Left hindlimb (tissue), 1 donor: ENCODE results near the gene DPP7.
"Not testable (repeated sequence)": the region's sequence is repeated elsewhere in the genome, so short reads cannot be mapped to it uniquely, and the experiment has no call there.

Experiments
- DNase-seq: peaks from one replicate; pipeline ENCODE4 v3.0.0-alpha.2; 2018

DPP7 gene

DNA sequence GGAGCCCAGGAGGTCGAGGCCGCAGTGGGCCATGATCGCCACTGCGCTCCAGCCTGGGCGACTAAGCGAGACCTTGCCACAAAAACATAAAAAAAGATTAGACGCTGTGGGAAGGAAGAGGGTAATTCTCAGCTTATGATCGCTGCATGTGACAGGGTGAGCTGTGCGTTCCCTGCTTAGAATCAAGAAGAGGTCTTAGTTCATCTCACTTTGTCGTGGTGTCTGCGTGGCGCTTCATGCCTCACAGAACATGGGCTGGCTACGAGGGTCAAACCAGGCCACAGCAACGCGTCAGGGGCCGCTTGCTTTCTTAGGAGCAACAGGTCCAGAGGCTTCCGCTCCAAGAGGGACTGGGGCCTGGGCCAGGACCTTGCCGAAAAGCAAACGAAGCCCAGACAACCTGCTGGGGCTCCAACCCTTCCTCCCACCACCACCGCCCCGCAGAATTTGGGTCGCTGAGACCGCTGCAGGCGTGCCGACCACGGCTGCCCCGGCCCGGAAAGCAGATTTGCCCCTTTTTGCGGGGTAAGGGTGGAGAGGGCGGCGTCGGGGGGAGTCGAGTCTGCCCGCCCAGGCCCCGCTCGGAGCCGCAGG, 14.4 kb upstream of the DPP7 start:
- no peak for DNase-seq

DNA sequence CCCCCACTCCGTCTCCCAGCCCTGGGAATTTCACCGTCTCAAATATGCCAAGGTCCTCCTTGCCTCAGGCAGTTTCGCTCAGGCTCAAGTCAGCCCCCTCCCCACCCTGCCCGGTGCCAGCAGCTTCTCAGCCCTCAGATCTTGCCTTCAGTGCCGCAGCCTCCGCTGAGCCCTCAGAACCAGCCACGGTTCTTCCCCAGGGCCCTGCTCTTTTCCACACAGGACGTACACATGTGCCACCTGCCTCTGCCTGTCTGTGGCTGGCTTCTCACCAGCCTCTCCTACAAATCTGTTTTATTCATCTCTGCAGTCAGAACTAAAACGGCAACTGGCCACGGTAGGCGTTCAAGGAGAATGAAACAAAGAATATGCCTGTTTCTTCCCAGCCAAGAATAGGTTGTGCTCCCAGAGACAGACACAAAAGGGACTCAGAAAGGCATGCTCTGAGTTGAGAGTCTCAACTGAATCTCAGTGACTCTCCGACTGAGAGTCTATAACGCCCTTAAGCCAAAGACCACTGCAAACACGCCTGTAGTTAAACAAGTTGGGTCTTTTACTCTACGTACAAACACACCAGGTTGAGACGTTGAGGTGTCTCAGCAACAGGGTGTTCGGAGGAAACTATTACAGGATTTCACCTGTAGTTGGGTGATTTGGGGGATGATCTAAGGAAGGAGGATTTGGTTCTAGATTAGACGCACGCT, 13.8 kb upstream of the DPP7 start:
- DNase-seq: no peak

DNA sequence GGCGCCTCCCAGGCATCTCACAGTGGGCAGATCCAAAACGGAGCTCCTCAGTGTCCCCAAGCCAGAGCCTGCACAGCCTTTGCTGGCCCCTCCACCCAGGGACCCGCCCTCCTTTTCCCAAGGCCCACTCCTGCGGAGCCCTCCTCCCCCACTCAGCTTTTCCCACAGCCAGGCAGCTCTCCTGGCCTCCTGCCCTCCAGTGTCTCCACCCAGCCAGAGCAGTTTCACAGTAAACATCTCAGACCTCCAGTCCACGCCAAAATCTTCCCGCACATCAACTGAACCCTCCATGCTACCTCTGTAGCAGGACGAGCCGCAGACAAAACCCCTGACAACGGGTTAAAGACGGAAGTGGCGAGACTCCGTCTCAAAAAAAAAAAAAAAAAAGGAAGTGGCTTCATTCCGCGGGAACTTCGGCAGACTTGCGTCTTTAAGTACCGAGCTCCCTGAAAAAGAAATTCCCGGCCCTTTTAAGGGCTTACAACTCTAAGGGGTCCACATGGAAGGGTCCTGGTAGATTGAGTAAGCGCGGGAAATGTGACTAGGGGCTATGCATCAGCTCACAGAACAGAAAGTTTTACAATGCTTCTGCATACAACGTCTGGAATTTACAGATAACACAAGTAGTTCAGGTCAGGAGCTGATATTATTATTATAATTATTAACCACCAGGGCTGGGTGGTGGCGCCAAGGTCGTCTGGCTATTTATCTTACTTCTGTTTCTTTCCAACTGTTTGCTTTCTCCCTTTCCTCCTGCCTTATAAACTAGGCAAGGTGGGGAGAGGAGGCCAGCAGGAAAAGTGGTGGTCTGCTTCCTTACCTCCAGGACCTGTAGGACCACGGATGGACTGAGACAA, 13.0 kb upstream of the DPP7 start:
- peak; percentile 23 for DNase-seq

DNA sequence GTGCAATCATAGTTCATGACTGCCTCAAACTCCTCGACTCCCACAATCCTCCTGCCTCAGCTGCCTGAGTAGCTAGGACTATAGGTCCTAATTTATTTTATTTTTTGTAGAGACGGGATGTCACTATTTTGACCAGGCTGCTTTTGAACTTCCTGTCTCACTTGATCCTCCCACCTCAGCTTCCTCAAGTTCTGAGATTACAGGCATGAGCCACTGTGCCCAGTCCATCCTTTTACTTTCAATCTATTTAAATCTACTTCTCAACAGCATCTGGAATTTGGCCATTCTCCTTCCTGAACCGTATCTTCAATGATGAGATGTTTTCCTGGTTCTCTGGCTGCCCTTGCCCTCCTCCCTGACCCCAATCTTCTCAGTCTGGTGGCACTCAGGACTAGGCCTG, 12.3 kb upstream of the DPP7 start:
- no peak for DNase-seq

DNA sequence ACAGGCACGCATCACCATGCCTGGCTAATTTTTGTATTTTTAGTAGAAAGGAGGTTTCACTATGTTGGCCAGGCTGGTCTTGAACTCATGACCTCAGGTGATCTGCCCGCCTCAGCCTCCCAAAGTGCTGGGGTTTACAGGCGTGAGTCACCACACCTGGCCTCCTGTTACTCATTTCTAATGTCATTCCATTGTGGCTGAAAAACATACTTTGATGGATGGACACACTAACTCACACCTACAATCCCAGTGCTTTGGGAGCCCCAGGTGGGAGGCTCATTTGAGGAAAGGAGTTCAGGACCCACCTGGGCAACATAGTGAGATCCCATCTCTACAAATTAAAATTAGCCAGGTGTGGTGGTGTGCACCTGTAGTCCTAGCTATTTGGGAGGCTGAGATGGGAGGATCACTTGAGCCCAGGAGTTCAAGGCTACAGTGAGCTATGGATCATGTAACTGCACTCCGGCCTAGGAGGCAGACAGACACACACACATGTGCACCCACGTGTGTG, 9.5 kb upstream of the DPP7 start:
- not testable (repeated sequence) for DNase-seq

DNA sequence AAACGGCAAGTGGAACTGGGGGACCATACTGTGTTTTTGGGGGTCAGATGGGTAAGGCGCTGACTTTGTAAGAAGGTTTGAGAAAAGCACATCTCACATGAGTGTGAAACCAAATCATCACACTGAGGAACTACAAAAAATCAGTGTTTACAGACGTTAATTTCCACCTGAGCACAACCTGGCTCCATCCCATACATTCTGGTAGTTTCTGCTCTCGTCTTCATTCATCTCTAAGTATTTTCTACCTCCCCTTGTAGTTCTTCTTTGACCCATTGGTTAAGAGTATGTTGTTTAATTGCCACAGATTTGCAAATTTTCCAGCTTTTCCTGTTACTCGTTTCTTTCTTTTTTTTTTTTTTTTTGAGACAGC, 8.9 kb upstream of the DPP7 start:
- no peak for DNase-seq

DNA sequence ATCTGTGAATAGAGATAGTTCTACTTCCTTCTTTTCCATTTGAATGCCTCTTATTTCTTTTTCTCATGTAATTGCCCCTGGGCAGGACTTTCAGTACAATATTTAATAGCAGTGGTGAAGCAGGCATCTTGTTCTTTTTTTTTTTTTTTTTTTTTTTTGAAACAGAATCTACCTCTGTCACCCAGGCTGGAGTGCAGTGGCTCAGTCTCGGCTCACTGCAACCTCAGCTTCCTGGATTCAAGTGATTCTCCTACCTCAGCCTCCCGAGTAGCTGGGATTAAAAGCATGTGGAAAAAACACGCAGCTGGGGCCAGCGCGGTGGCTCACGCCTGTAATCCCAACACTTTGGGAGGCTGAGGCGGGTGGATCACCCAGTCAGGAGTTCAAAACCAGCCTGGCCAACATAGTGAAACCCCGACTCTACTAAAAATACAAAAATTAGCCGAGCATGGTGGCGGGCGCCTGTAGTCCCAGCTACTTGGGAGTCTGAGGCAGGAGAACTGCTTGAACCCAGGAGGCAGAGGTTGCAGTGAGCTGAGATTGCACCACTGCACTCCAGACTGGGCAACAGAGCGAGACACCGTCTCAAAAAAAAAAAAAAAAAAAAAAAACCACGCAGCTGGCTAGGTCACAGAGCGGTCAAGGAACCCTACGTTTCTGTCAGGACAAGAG, 8.4 kb upstream of the DPP7 start:
- DNase-seq: not testable (repeated sequence)

DNA sequence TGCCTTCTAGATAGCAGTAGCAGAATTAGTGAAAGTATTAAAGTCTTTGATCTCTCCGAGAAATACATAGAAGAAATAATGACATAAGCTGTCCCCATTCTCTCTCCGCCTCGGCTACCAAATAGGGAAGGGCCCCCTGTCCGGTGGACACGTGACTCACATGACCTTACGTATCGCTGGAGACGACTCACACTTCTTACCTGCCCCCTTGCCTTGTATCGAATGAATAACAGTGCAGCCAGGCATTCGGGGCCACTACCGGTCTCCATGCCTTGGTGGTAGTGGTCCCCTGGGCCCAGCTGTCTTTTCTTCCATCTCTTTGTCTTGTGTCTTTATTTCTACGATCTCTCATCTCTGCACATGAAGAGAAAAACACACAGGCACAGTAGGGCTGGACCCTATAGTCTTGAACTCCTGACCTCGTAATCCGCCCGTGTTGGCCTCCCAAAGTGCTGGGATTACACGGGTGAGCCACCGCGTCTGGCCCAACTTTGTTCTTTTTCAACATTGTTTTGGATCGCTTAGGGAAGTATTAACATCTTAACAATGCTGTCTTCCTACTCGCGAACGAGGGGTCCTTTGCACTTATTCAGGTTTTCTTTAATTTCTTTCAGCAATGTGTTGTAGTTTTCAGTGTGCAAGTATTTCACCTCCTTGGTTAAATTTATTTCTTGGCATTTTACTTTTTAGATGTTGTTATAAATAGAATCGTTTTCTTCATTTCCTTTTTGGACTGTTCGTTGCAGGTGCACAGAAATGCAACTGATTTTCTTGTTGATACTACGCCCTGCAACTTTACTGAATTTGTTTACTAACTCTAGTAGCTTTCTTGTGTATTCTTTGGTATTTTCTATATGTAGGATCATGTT, 7.6 kb upstream of the DPP7 start:
- peak; percentile 2 for DNase-seq

DNA sequence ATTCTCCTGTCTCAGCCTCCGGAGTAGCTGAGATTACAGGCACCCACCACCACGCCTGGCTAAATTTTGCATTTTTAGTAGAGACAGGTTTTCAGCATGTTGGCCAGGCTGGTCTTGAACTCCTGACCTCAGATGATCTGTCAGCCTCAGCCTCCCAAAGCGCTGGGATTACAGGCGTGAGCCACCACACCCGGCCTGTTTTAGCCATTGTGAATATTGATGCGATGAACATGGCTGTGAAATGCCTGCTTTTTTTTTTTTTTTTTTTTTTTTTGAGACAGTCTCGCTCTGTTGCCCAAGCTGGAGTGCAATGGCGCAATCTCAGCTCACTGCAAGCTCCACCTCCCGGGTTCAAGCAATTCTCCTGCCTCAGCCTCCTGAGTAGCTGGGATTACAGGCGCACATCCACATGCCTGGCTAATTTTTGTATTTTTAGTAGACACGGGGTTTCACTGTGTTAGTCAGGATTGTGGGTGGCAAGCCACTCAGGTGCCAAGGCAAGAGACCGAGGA, 3.6 kb upstream of the DPP7 start:
- DNase-seq: not testable (repeated sequence)

DNA sequence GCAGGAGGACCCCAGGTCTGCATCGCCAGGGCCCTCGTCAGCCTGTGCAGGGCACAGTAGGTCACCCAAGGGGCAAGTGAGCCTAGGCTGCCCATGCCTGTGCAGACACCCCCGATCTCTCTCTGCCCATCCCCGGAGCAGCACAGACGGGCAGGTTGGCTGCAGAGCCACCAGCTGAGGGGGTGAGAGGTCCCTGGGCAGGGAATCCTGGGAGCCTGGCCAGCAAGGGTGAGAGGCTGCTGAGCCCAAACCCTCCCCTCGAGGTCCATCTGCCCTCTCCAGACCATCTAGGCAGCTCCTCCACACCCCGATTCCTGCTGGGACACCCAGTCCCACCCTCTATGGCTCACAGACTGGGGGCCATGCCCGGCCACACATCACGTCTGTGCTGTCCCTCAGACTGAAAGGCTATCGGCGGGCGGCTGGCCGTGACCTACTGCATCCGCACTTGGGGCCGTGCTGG, 2.8 kb upstream of the DPP7 start:
- no peak for DNase-seq

DNA sequence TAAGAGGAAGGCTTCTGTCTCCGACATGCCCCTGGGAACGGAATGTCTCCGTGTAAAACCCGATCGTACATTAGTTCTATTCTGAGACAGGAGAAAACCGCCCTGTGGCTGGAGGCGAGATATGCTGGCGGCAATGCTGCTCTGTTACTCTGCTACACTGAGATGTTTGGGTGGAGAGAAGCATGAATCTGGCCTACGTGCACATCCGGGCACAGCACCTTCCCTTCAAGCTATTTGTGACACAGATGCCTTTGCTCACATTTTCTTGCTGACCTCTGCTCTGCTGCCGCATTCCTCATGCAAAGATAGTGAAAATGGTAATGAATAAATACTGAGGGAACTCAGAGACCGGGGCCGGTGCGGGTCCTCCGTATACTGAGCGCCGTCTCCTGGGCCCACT, 2.2 kb upstream of the DPP7 start:
- DNase-seq: no peak

DNA sequence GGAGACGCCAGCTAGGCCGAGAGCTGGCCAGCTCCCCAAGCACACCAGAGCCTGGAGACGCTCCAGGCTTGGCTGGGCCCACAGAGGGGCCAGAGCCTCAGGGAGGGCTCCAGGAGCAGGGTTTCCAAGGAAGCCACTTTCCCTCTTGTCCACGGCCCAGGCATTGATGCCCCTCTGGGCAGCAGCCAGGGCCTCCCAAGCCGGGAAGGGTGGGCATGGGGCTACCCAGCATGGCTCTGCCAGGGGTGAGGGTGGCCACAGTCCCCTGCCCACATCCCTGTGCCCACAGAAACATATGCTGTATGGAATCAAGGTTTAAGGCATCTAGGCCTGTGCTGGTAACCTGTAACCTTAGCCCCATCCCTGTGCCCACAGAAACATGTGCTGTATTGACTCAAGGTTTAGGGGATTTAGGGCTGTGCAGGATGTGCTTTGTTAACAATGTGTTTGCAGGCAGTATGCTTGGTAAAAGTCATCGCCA, 1.5 kb upstream of the DPP7 start:
- no peak for DNase-seq

DNA sequence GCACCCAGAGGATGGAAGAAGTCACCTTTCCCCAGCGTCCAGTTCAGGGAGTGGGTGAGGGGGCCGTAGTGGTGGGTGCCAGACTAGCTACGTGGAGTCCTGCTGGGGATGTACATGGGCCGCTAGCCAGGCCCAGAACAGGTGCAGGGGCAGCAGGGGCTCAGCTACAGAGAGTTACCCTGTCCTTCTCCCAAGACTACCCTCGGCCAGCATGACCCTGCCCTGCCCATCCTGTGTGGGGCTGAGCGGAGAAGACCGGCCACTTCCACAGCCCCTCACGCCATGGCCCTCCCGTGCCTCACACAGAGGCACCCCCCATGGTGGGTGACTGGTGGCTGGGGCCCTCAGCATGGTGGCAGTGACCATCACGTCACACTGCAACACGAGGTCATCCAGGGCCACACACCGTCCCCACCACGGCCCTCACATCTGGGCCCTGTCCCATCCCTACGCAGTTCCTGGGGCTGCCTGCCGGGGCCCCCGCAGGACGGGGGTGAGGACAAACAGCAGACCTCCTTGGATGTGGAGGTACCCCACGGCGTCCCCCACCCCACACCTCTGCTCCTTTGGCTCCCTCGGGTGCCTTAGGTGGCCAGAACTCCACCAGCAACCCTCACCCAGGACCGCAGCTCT, 977 bp upstream of the DPP7 start:
- DNase-seq: no peak

DNA sequence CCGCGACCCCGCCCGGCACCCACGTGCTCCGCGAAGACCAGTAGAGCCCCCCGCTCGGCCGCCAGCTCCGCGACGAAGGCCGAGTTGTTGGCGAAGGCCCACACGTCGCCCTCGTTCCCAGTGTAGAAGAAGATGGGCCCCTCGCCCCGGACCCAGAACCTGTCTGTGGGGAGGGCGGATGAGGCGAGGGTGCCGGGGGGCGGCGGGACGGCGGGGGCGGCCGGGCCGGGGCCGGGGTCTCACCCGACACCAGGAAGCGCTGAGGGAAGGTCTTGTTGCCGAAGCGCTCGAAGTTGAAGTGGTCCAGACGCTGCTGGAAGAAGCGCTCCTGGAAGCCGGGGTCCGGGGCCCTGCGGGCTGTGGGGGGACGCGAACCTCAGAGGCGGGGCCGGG, 317 bp downstream of the DPP7 start:
- DNase-seq: no peak

DNA sequence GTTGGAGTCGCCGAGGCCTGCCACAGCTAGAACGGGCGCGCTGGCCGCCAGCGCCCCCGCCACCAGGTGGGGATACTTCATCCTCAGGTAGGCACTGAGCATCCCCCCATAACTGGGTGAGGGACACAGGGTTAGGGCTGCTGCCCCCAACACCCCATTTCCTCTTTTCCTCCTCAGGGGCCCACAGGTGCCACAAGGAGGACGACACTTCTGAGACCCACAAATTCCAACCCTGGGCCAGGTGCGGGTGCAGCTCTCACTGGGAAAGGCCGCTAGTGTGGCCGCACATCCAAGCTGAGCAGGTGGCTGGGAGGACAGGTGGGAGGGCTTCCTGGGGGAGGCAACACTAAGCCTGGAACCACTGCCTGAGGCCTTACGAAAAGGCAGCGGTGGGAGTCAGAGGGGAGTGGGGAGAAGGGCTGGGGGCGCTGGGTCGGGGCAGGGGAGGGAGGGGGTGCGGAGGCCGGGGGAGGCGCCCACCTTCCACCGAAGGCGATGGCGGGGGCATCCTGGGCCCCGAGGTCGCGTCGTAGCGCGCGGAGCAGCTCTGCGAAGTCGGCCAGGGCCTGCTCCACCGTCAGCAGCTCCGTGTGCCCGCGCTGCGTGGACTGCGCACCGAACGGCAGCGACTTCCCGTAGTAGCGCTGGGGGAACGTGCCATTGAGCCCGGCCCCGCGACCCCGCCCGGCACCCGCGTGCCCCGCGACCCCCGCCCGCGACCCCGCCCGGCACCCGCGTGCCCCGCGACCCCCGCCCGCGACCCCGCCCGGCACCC, 961 bp downstream of the DPP7 start:
- DNase-seq: no peak

DNA sequence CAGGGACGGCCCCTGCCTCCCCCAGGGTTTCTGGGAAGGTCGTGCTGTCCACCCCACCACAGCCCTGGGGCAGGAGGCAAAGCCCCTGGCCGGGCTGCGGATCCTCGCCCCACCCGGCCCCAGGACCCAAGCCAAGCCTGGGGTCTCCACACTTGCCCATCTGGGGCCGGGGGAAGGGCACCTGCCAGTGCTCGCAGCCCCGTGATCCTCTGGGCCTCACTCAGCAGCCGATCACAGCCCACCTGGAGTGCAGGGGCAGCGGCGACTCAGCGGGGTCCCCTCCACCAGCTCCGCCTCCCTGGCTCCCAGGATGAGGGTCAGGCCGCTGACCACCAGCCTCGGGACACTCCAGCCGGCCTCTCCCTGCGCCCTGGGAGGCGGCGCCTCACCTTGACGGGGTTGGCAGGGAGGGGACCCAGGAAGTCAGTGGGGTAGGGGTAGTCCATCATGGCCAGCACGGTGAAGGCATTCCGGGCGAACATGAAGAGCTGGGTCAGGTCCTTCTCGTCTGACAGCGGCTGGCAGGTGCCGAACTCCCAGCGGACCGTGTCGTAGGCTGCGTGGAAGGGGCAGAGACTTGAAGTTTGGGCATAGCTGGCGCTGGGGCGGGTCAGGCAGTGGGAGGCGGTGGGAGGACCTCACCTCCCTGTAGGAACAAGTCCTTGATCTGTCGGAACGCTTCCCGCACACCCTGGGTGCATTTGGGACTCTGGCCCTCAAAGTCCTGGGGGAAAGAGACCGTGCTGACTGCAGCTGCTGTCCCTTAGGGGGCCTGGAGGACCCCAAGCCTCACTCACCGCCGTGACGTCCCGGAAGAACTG, 1.8 kb downstream of the DPP7 start:
- no peak for DNase-seq

DNA sequence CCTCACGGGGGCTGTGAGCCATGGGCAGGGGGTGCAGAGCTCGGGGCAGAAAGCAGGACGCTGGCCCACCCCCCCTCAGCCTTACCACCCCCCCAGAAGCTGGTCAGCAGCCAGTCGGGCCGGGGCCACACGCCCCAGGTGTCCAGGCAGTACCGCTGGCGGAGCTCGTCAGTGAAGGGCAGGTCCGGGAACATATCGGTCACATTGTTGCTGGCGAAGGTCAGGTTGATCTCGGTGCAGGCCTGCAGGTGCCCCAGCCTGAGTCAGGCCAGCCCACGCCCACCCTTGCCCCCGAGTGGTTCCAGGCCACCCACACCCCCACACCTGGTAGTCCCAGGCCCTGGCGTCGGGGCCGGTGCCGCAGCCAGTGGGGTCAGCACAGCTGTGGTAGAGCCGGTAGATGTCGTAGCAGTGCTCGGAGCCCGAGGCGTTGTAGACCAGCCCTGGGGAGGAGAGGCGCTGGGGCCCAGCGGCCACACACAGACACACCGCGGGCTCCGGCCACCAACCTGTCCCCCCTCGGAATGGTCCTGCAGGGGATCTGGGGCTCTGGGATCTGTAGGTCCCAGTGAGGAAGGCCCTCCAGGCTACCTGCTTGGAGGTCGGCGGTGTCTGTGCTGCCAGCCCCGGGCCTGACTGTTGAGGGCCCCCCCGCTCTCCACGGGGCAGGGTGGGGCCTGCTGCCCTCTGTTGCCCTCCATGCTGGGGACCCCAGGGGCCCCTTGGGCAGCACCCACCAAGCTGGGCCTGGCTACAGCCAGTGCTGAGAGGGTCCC, 2.6 kb downstream of the DPP7 start:
- no peak for DNase-seq

DNA sequence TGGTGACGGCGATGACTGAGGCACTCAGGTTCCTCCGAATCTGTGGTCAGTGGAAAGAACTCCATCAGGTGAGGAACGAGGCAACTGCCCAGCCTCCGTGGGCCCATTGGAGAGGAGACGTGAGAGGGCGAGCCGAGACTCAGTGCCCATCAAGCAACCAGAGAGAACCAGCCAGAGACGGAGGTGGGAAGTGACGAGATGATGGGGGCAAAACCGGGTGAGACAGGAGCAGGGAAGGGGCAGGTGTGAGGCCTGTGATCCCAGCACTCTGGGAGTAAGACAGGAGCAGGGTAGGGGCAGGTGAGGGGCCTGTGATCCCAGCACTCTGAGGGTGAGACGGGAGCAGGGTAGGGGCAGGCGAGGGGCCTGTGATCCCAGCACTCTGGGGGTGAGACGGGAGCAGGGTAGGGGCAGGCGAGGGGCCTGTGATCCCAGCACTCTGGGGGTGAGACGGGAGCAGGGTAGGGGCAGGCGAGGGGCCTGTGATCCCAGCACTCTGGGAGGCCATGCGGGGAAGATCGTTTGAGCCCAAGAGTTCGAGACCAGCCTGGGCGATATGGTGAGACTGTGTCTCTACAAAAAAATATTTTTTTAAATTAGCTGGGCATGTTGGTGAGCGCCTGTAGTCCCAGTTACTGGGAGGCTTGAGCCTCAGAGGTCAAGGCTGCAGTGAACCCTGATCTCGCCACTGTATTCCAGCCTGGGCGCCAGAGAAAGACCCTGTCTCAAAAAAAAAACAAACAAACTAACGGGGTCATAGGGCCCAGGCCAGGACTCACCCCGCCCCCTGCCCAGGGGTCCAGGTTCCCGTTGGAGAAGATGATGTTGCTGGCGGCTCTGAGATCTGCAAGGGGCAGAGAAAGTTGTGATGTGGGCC, 3.4 kb downstream of the DPP7 start:
- no peak for DNase-seq
